Measurements from ENCODE around the gene ZFP3.
"Not testable (repeated sequence)": the region's sequence is repeated elsewhere in the genome, so short reads cannot be mapped to it uniquely, and the experiment has no call there.

Gene ZFP3

GRCh38 chr17:5078106-5079028 is at the start of gene ZFP3:
ZFP3 (plus strand) TSS chr17:5078467; CDS start chr17:5091505, 13,038 bp downstream.
- DNase-seq (ENCODE audit: insufficient read length, low spot score), result no peak
- no peak for FAIRE-seq
- peak; percentile 59 for TF ChIP-seq POLR2A (IDR thresholded peaks at IDR 0.05; ENCODE audit: low read depth, low read length)

- FAIRE-seq, result not testable (repeated sequence)
Measured at GRCh38 chr17:5030168-5030567, 48.1 kb upstream of the ZFP3 start.

GRCh38 chr17:5031365-5032082 is 46.7 kb upstream of the ZFP3 start:
- FAIRE-seq (no peak), DNase-seq (ENCODE audit: insufficient read length, low spot score) (peak; percentile 84)
- no peak for TF ChIP-seq POLR2A (IDR thresholded peaks at IDR 0.05; ENCODE audit: low read depth, low read length)

More at GRCh38 chr17:5030168-5030567, 48.1 kb upstream of the ZFP3 start:
- DNase-seq (ENCODE audit: insufficient read length, low spot score), result not testable (repeated sequence)

GRCh38 chr17:5032865-5033264 is 45.4 kb upstream of the ZFP3 start:
- TF ChIP-seq POLR2A (IDR thresholded peaks at IDR 0.05; ENCODE audit: low read depth, low read length), result no peak
- DNase-seq (ENCODE audit: insufficient read length, low spot score) (no peak), FAIRE-seq (no peak)

- no peak for DNase-seq (ENCODE audit: insufficient read length, low spot score)
- TF ChIP-seq POLR2A (IDR thresholded peaks at IDR 0.05; ENCODE audit: low read depth, low read length), result no peak
- FAIRE-seq, result no peak
Measured at GRCh38 chr17:5033352-5034015, 44.8 kb upstream of the ZFP3 start.

GRCh38 chr17:5034063-5034462 is 44.2 kb upstream of the ZFP3 start:
- DNase-seq (ENCODE audit: insufficient read length, low spot score) (no peak), FAIRE-seq (no peak)
- no peak for TF ChIP-seq POLR2A (IDR thresholded peaks at IDR 0.05; ENCODE audit: low read depth, low read length)

GRCh38 chr17:5034651-5035050 is 43.6 kb upstream of the ZFP3 start:
- no peak for FAIRE-seq
- DNase-seq (ENCODE audit: insufficient read length, low spot score), result no peak

GRCh38 chr17:5035315-5035714 is 43.0 kb upstream of the ZFP3 start, which contains the start of gene SLC52A1:
SLC52A1 (minus strand) TSS chr17:5035426; CDS start chr17:5034606, 820 bp downstream.
- DNase-seq (ENCODE audit: insufficient read length, low spot score), result no peak
- no peak for TF ChIP-seq POLR2A (IDR thresholded peaks at IDR 0.05; ENCODE audit: low read depth, low read length)
- no peak for FAIRE-seq

More at GRCh38 chr17:5034651-5035050, 43.6 kb upstream of the ZFP3 start:
- no peak for TF ChIP-seq POLR2A (IDR thresholded peaks at IDR 0.05; ENCODE audit: low read depth, low read length)

- DNase-seq (ENCODE audit: insufficient read length, low spot score) (no peak), FAIRE-seq (no peak)
- no peak for TF ChIP-seq POLR2A (IDR thresholded peaks at IDR 0.05; ENCODE audit: low read depth, low read length)
Measured at GRCh38 chr17:5042157-5043022, 35.9 kb upstream of the ZFP3 start.

GRCh38 chr17:5043524-5043923 is 34.7 kb upstream of the ZFP3 start:
- DNase-seq (ENCODE audit: insufficient read length, low spot score), result no peak
- no peak for TF ChIP-seq POLR2A (IDR thresholded peaks at IDR 0.05; ENCODE audit: low read depth, low read length)
- FAIRE-seq, result no peak

- no peak for TF ChIP-seq POLR2A (IDR thresholded peaks at IDR 0.05; ENCODE audit: low read depth, low read length)
- no peak for FAIRE-seq
Measured at GRCh38 chr17:5044630-5045029, 33.6 kb upstream of the ZFP3 start.

GRCh38 chr17:5045496-5045895 is 32.8 kb upstream of the ZFP3 start:
- no peak for DNase-seq (ENCODE audit: insufficient read length, low spot score)
- no peak for FAIRE-seq
- no peak for TF ChIP-seq POLR2A (IDR thresholded peaks at IDR 0.05; ENCODE audit: low read depth, low read length)

More at GRCh38 chr17:5044630-5045029, 33.6 kb upstream of the ZFP3 start:
- DNase-seq (ENCODE audit: insufficient read length, low spot score), result no peak

GRCh38 chr17:5047446-5047845 is 30.8 kb upstream of the ZFP3 start:
- no peak for FAIRE-seq
- DNase-seq (ENCODE audit: insufficient read length, low spot score), result no peak
- no peak for TF ChIP-seq POLR2A (IDR thresholded peaks at IDR 0.05; ENCODE audit: low read depth, low read length)

Data from H54 (cell line).